H9 (cell line): Measurements from ENCODE around the gene ZFYVE28. TPM values are rescaled to one million over a fixed set of nuclear protein-coding genes. Genes with fewer than 3 reads are reported as not detected.

ENCODE experiments used
- DNase-seq: peaks from one replicate; pipeline ENCODE4 v3.0.0-alpha.2; 2017
- H2AFZ ChIP-seq: one replicate; pipeline ENCODE4 v1.6.1; 2013; ENCODE audit warnings: mild to moderate bottlenecking, low read length, control low read depth, moderate library complexity
- H2AK5ac ChIP-seq: 2 replicates; pipeline ENCODE4 v1.6.1; 2013; ENCODE audit warnings: low read length, control low read depth, mixed read lengths; ENCODE audit not compliant: insufficient read length
- H2BK120ac ChIP-seq: one replicate; pipeline ENCODE4 v1.6.1; 2013; ENCODE audit warnings: low read depth, mild to moderate bottlenecking, low read length, control low read depth, inconsistent platforms; ENCODE audit not compliant: poor library complexity, severe bottlenecking
- H2BK12ac ChIP-seq: 2 replicates; pipeline ENCODE4 v1.6.1; 2013; ENCODE audit warnings: low read length, control low read depth, mixed read lengths, low read depth; ENCODE audit not compliant: insufficient read length
- H2BK15ac ChIP-seq: 2 replicates; pipeline ENCODE4 v1.6.1; 2013; ENCODE audit warnings: low read depth, low read length, control low read depth
- H2BK20ac ChIP-seq: one replicate; pipeline ENCODE4 v1.6.1; 2013; ENCODE audit warnings: low read depth, mild to moderate bottlenecking, low read length, control low read depth, inconsistent platforms; ENCODE audit not compliant: poor library complexity, severe bottlenecking
- H2BK5ac ChIP-seq: 2 replicates; pipeline ENCODE4 v1.6.1; 2013; ENCODE audit warnings: low read length, control low read depth, mixed read lengths; ENCODE audit not compliant: insufficient read length
- H3K14ac ChIP-seq: 2 replicates; pipeline ENCODE4 v1.6.1; 2013; ENCODE audit warnings: low read length, control low read depth; ENCODE audit not compliant: insufficient read depth
- H3K18ac ChIP-seq: 2 replicates; pipeline ENCODE4 v1.6.1; 2013; ENCODE audit warnings: low read depth, mild to moderate bottlenecking, mixed read lengths, low read length, control low read depth; ENCODE audit not compliant: insufficient read length
- H3K23ac ChIP-seq: 2 replicates; pipeline ENCODE4 v1.6.1; 2013; ENCODE audit warnings: low read length, control low read depth, mixed read lengths, low read depth; ENCODE audit not compliant: insufficient read length
- H3K23me2 ChIP-seq: 2 replicates; pipeline ENCODE4 v1.6.1; 2013; ENCODE audit warnings: low read depth, mild to moderate bottlenecking, mixed read lengths, low read length, control low read depth; ENCODE audit not compliant: insufficient read length, poor library complexity, severe bottlenecking
- H3K27ac ChIP-seq: 2 replicates; pipeline ENCODE4 v1.5.1; 2013; ENCODE audit warnings: low read length, control low read depth, mixed read lengths, low read depth; ENCODE audit not compliant: insufficient read length
- H3K27me3 ChIP-seq: 2 replicates; pipeline ENCODE4 v1.6.1; 2013; ENCODE audit warnings: low read length, control low read depth, inconsistent platforms; ENCODE audit not compliant: insufficient read depth
- H3K4ac ChIP-seq: 2 replicates; pipeline ENCODE4 v1.6.1; 2013; ENCODE audit warnings: low read depth, mild to moderate bottlenecking, control low read depth, inconsistent platforms, low read length, moderate library complexity
- H3K4me1 ChIP-seq: 2 replicates; pipeline ENCODE4 v1.6.1; 2013; ENCODE audit warnings: low read length, control low read depth, inconsistent platforms; ENCODE audit not compliant: insufficient read depth
- H3K4me2 ChIP-seq: 2 replicates; pipeline ENCODE4 v1.6.1; 2013; ENCODE audit warnings: low read length, control low read depth, mixed read lengths; ENCODE audit not compliant: insufficient read length, insufficient read depth
- H3K56ac ChIP-seq: 2 replicates; pipeline ENCODE4 v1.6.1; 2013; ENCODE audit warnings: low read depth, mild to moderate bottlenecking, mixed read lengths, low read length, control low read depth; ENCODE audit not compliant: insufficient read length
- H3K79me1 ChIP-seq: 2 replicates; pipeline ENCODE4 v1.6.1; 2013; ENCODE audit warnings: low read depth, mild to moderate bottlenecking, moderate library complexity, low read length, control low read depth, inconsistent platforms; ENCODE audit not compliant: insufficient read depth, poor library complexity, severe bottlenecking
- H3K79me2 ChIP-seq: 2 replicates; pipeline ENCODE4 v1.6.1; 2013; ENCODE audit warnings: low read length, control low read depth, inconsistent platforms; ENCODE audit not compliant: insufficient read depth
- H3K9ac ChIP-seq: 2 replicates; pipeline ENCODE4 v1.6.1; 2013; ENCODE audit warnings: low read length, control low read depth, mixed read lengths; ENCODE audit not compliant: insufficient read length; ENCODE audit errors: extremely low read depth
- H3K9me3 ChIP-seq: one replicate; pipeline ENCODE4 v1.6.1; 2013; ENCODE audit warnings: low read depth, low read length, inconsistent platforms; ENCODE audit not compliant: control insufficient read depth
- H3T11ph ChIP-seq: one replicate; pipeline ENCODE4 v1.6.1; 2013; ENCODE audit warnings: mild to moderate bottlenecking, low read length, control low read depth, inconsistent platforms
- H4K20me1 ChIP-seq: one replicate; pipeline ENCODE4 v1.6.1; 2013; ENCODE audit not compliant: control insufficient read depth, insufficient read length, insufficient read depth
- H4K5ac ChIP-seq: 2 replicates; pipeline ENCODE4 v1.6.1; 2013; ENCODE audit warnings: low read depth, mild to moderate bottlenecking, mixed read lengths, low read length, control low read depth; ENCODE audit not compliant: insufficient read length
- H4K8ac ChIP-seq: replicated peaks from 2 replicates; pipeline ENCODE4 v1.6.1; 2013; ENCODE audit warnings: low read length, control low read depth, mixed read lengths, low read depth; ENCODE audit not compliant: insufficient read length
- H4K91ac ChIP-seq: 2 replicates; pipeline ENCODE4 v1.6.1; 2013; ENCODE audit warnings: low read depth, mild to moderate bottlenecking, moderate library complexity, mixed read lengths, low read length, control low read depth; ENCODE audit not compliant: insufficient read length
- H3K27ac Mint-ChIP-seq, 3 experiments: 2 replicates in 2 of 3; 3 replicates in 1 of 3; pipeline ENCODE4 v1.8.0; 2020 to 2021; ENCODE audit warnings: mixed read lengths in 3 of 3, mild to moderate bottlenecking in 1 of 3, moderate library complexity in 1 of 3
- H3K27me3 Mint-ChIP-seq: 2 replicates; pipeline ENCODE4 v1.8.0; 2021; ENCODE audit warnings: low read depth, mild to moderate bottlenecking, moderate library complexity, mixed read lengths
- H3K36me3 Mint-ChIP-seq, 3 experiments: 2 replicates in 2 of 3; 3 replicates in 1 of 3; pipeline ENCODE4 v1.8.0; 2020 to 2021; ENCODE audit warnings: low read depth in 3 of 3, mixed read lengths in 3 of 3; ENCODE audit not compliant: insufficient read depth in 1 of 3
- H3K4me1 Mint-ChIP-seq, 2 experiments: 2 replicates each; pipeline ENCODE4 v1.8.0; 2020; ENCODE audit warnings: mixed read lengths in 2 of 2
- H3K4me3 Mint-ChIP-seq, 2 experiments: 2 replicates in 1 of 2; 3 replicates in 1 of 2; pipeline ENCODE4 v1.8.0; 2020 to 2021; ENCODE audit warnings: mild to moderate bottlenecking in 2 of 2, mixed read lengths in 2 of 2, moderate library complexity in 1 of 2
- H3K9me3 Mint-ChIP-seq, 2 experiments: 2 replicates in 1 of 2; 3 replicates in 1 of 2; pipeline ENCODE4 v1.8.0; 2020; ENCODE audit warnings: mild to moderate bottlenecking in 2 of 2, mixed read lengths in 2 of 2, moderate library complexity in 1 of 2
- WGBS: extraction: QIAGEN DNeasy Blood & Tissue Kit; methylation state at CpG from one replicate; pipeline ENCODE4 v1.1.7; 2013; ENCODE audit warnings: missing lambda C conversion rate, low lambda C conversion rate, mixed read lengths; ENCODE audit not compliant: insufficient read length; ENCODE audit errors: extremely low coverage; 5-methylcytosine and 5-hydroxymethylcytosine counted together
- total RNA-seq: library from RNA; stranded (reverse); gene quantifications from 2 replicates; pipeline ENCODE4 v1.2.1, GENCODE V29; 2021
- TF ChIP-seq, protein P1 (sequence below): fragments of 200-600 bp; sonication (generic); conservative IDR thresholded peaks from 3 replicates; pipeline ENCODE4 v1.8.0; 2021; ENCODE audit warnings: antibody characterized with exemption, mild to moderate bottlenecking

The ZFYVE28 gene
- total RNA-seq, 1 experiment from 2014 or later = 0.98 TPM

DNA sequence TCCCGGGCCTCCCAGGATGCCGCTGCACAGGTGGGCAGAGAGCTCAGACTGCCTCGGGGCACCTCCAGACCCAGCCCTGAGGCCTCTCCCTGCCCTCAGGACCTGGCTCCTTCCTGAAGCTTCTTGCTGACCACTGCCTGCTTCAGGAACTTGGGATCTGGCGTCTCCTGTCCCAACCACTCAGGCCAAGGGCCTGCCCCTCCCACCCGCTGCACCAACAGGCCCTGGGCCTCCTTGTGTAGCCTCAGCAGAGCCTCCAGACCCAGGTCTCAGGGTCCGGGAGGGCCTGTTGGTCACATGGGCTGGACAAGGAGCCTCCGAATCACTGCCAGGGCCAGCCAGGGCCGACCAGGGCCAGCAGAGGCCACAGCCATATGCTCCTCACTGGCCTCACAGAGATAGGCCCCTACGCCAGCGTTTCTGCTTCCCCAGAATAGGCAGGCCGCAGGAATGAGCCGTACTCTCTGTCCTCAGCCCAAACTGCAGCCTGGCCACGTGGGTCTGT is 159.4 kb downstream of the ZFYVE28 start:
- H3K27ac Mint-ChIP-seq = no peak overlapping the region; a peak in 1 of 7 replicates
- peaks cover 9% of the 10 kb centered on the region for H3K23me2 ChIP-seq
- H4K91ac ChIP-seq = no peak overlapping the region
- H3K9me3 ChIP-seq = no peaks in the 10 kb centered on the region
- no peak overlapping the region for H4K8ac ChIP-seq
- H3K4me1 ChIP-seq = peaks cover 2% of the 10 kb centered on the region; the same call in 1 of the 2 replicates
- H3K27me3 ChIP-seq = no peaks in the 10 kb centered on the region
- DNase-seq = no peak
- no peak overlapping the region for H3K56ac ChIP-seq
- no peak overlapping the region for H2AK5ac ChIP-seq
- H3K79me1 ChIP-seq = no peaks in the 10 kb centered on the region
- peaks cover 5 to 13% (median 10%) of the 10 kb centered on the region in 3 experiments; a peak in 4 of 7 replicates for H3K36me3 Mint-ChIP-seq
- no peak overlapping the region for H3K4me2 ChIP-seq
- no peak overlapping the region for H3K4ac ChIP-seq
- no peak overlapping the region for H3K4me3 Mint-ChIP-seq
- no peak overlapping the region for H3K14ac ChIP-seq
- peaks cover 8 to 10% of the 10 kb centered on the region in 2 experiments for H3K4me1 Mint-ChIP-seq
- no peak overlapping the region for H2BK20ac ChIP-seq
- no peak overlapping the region for H3K23ac ChIP-seq
- no peak overlapping the region for H3K9ac ChIP-seq
- H2BK120ac ChIP-seq = no peak overlapping the region
- H2BK5ac ChIP-seq = no peak overlapping the region
- H4K5ac ChIP-seq = no peak overlapping the region
- no peak overlapping the region for H3K27ac ChIP-seq
- no peaks in the 10 kb centered on the region for H3K79me2 ChIP-seq
- H3K9me3 Mint-ChIP-seq = no peaks in the 10 kb centered on the region
- H2AFZ ChIP-seq = no peak overlapping the region
- H3T11ph ChIP-seq = no peak overlapping the region
- H4K20me1 ChIP-seq = peaks cover 2% of the 10 kb centered on the region
- no peak overlapping the region for H2BK12ac ChIP-seq
- no peak overlapping the region for H3K18ac ChIP-seq
- TF ChIP-seq, protein P1, sequence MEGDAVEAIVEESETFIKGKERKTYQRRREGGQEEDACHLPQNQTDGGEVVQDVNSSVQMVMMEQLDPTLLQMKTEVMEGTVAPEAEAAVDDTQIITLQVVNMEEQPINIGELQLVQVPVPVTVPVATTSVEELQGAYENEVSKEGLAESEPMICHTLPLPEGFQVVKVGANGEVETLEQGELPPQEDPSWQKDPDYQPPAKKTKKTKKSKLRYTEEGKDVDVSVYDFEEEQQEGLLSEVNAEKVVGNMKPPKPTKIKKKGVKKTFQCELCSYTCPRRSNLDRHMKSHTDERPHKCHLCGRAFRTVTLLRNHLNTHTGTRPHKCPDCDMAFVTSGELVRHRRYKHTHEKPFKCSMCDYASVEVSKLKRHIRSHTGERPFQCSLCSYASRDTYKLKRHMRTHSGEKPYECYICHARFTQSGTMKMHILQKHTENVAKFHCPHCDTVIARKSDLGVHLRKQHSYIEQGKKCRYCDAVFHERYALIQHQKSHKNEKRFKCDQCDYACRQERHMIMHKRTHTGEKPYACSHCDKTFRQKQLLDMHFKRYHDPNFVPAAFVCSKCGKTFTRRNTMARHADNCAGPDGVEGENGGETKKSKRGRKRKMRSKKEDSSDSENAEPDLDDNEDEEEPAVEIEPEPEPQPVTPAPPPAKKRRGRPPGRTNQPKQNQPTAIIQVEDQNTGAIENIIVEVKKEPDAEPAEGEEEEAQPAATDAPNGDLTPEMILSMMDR = no peak
- no CpG with 5 or more reads among the region's 13 CpGs for WGBS
- no peaks in the 10 kb centered on the region for H3K27me3 Mint-ChIP-seq
- no peak overlapping the region for H2BK15ac ChIP-seq
